Nephron progenitor cell (in vitro differentiated cells): ENCODE measurements around the gene FIP1L1.

Experiments used
- DNase-seq: peaks from one replicate; pipeline ENCODE4 v3.0.0; 2021
- H3K27ac Mint-ChIP-seq: 2 replicates; pipeline ENCODE4 v1.8.0; 2021; ENCODE audit warnings: mild to moderate bottlenecking, moderate library complexity, mixed read lengths
- H3K27me3 Mint-ChIP-seq: 2 replicates; pipeline ENCODE4 v1.8.0; 2021; ENCODE audit warnings: mild to moderate bottlenecking, low read depth, mixed read lengths; ENCODE audit not compliant: poor library complexity
- H3K36me3 Mint-ChIP-seq: 2 replicates; pipeline ENCODE4 v1.8.0; 2021; ENCODE audit warnings: low read depth, mixed read lengths
- H3K4me1 Mint-ChIP-seq: 2 replicates; pipeline ENCODE4 v1.8.0; 2021; ENCODE audit warnings: mixed read lengths
- H3K4me3 Mint-ChIP-seq: 2 replicates; pipeline ENCODE4 v1.8.0; 2021; ENCODE audit warnings: mild to moderate bottlenecking, moderate library complexity, mixed read lengths
- H3K9me3 Mint-ChIP-seq: 2 replicates; pipeline ENCODE4 v1.8.0; 2021; ENCODE audit warnings: mild to moderate bottlenecking, moderate library complexity, mixed read lengths
- CTCF ChIP-seq: fragments of 200-600 bp; sonication (generic); IDR thresholded peaks from 2 replicates; pipeline ENCODE4 v1.5.0; 2021; ENCODE audit warnings: antibody characterized with exemption

The FIP1L1 gene

GRCh38 chr4:53480909-53481308, 103.5 kb downstream of the FIP1L1 start:
- no peak for DNase-seq
- Mint-ChIP-seq H3K27ac (no peak overlapping the region), H3K9me3 (no peaks in the 10 kb centered on the region), H3K27me3 (peaks cover 3% of the 10 kb centered on the region), H3K36me3 (peaks cover 5% of the 10 kb centered on the region), H3K4me3 (no peak overlapping the region), H3K4me1 (peaks cover 20% of the 10 kb centered on the region)
- no peak for TF ChIP-seq CTCF

- Mint-ChIP-seq H3K4me3 (no peak overlapping the region), H3K36me3 (peaks cover 5% of the 10 kb centered on the region)
Measured at GRCh38 chr4:53481586-53481985, 104.1 kb downstream of the FIP1L1 start.

GRCh38 chr4:53483250-53483649, 105.8 kb downstream of the FIP1L1 start:
- Mint-ChIP-seq H3K4me3 (no peak overlapping the region), H3K9me3 (no peaks in the 10 kb centered on the region), H3K36me3 (peaks cover 5% of the 10 kb centered on the region), H3K27ac (no peak overlapping the region), H3K27me3 (peaks cover 7% of the 10 kb centered on the region), H3K4me1 (peaks cover under 1% of the 10 kb centered on the region)
- DNase-seq, result no peak
- TF ChIP-seq CTCF, result no peak

More at GRCh38 chr4:53481586-53481985, 104.1 kb downstream of the FIP1L1 start:
- Mint-ChIP-seq H3K27ac (no peak overlapping the region), H3K4me1 (peaks cover 17% of the 10 kb centered on the region), H3K27me3 (peaks cover 7% of the 10 kb centered on the region), H3K9me3 (no peaks in the 10 kb centered on the region)
- no peak for TF ChIP-seq CTCF
- no peak for DNase-seq

GRCh38 chr4:53484911-53485657, 107.6 kb downstream of the FIP1L1 start:
- Mint-ChIP-seq H3K4me1 (no peaks in the 10 kb centered on the region), H3K9me3 (no peaks in the 10 kb centered on the region), H3K4me3 (no peak overlapping the region), H3K27me3 (peaks cover 7% of the 10 kb centered on the region), H3K27ac (no peak overlapping the region), H3K36me3 (peaks cover 5% of the 10 kb centered on the region)
- TF ChIP-seq CTCF, result no peak
- DNase-seq, result no peak

- peaks cover 2% of the 10 kb centered on the region for H3K4me1 Mint-ChIP-seq
- no peak for DNase-seq
- no peak for TF ChIP-seq CTCF
- H3K27me3 Mint-ChIP-seq, result peaks cover 7% of the 10 kb centered on the region
- peaks cover 5% of the 10 kb centered on the region for H3K36me3 Mint-ChIP-seq
- H3K4me3 Mint-ChIP-seq, result no peak overlapping the region
- H3K9me3 Mint-ChIP-seq, result no peaks in the 10 kb centered on the region
- no peak overlapping the region for H3K27ac Mint-ChIP-seq
Measured at GRCh38 chr4:53485658-53486040, 108.2 kb downstream of the FIP1L1 start.

GRCh38 chr4:53487766-53488165, 110.3 kb downstream of the FIP1L1 start:
- no peak overlapping the region for H3K4me3 Mint-ChIP-seq
- no peak for DNase-seq
- H3K27ac Mint-ChIP-seq, result no peak overlapping the region
- peaks cover 18% of the 10 kb centered on the region for H3K4me1 Mint-ChIP-seq
- H3K27me3 Mint-ChIP-seq, result peaks cover 4% of the 10 kb centered on the region
- peaks cover 5% of the 10 kb centered on the region for H3K36me3 Mint-ChIP-seq
- TF ChIP-seq CTCF, result no peak
- H3K9me3 Mint-ChIP-seq, result no peaks in the 10 kb centered on the region
